ENCODE measurements around the gene TDRD6.

TDRD6 gene

GRCh38 chr6:46687619-46688097, at the start of gene TDRD6:
Gene TDRD6, plus strand, starts transcription at chr6:46687885. Its CDS starts 244 bp downstream, at chr6:46688129.
- Histone ChIP-seq H3K4me1 (no peaks in the 10 kb centered on the region), H3K4me3 (ENCODE audit: low read depth, low read length) (no peak within 1 kb of the TSS), H3K27ac (no peak within 1 kb of the TSS), H3K4me2 (ENCODE audit: low read length) (no peak within 1 kb of the TSS), H3K27me3 (ENCODE audit: control insufficient read depth, insufficient read depth, low read length) (no peaks in the 10 kb centered on the region), H2AFZ (no peak within 1 kb of the TSS), H3K9me3 (ENCODE audit: control insufficient read depth, low read length) (no peaks in the 10 kb centered on the region), H3K79me2 (no peaks in the 10 kb centered on the region), H3K9ac (no peak within 1 kb of the TSS), H3K36me3 (ENCODE audit: control insufficient read depth, insufficient read depth, low read length) (no peaks in the 10 kb centered on the region)
- TF ChIP-seq CTCF (IDR thresholded peaks at IDR 0.05), result no peak

- Histone ChIP-seq H3K9ac (no peak overlapping the region), H3K79me2 (no peaks in the 10 kb centered on the region), H2AFZ (peak overlapping the region; percentile 51), H3K4me2 (ENCODE audit: low read length) (no peak overlapping the region), H3K36me3 (ENCODE audit: control insufficient read depth, insufficient read depth, low read length) (no peaks in the 10 kb centered on the region), H3K9me3 (ENCODE audit: control insufficient read depth, low read length) (no peaks in the 10 kb centered on the region), H3K4me3 (ENCODE audit: low read depth, low read length) (no peak overlapping the region), H3K4me1 (peaks cover 14% of the 10 kb centered on the region), H3K27me3 (ENCODE audit: control insufficient read depth, insufficient read depth, low read length) (no peaks in the 10 kb centered on the region), H3K27ac (no peak overlapping the region)
- TF ChIP-seq CTCF (IDR thresholded peaks at IDR 0.05), result no peak
These were observed 49.8 kb upstream of the TDRD6 start for GRCh38 chr6:46637933-46638332.

- TF ChIP-seq CTCF (IDR thresholded peaks at IDR 0.05), result no peak
These were observed 49.0 kb upstream of the TDRD6 start for GRCh38 chr6:46638650-46639049.

GRCh38 chr6:46642928-46643751, 44.5 kb upstream of the TDRD6 start:
- TF ChIP-seq CTCF (IDR thresholded peaks at IDR 0.05), result no peak
- Histone ChIP-seq H3K27ac (no peak overlapping the region), H3K4me2 (ENCODE audit: low read length) (no peak overlapping the region), H3K4me1 (peaks cover 4% of the 10 kb centered on the region), H3K27me3 (ENCODE audit: control insufficient read depth, insufficient read depth, low read length) (no peaks in the 10 kb centered on the region), H3K36me3 (ENCODE audit: control insufficient read depth, insufficient read depth, low read length) (no peaks in the 10 kb centered on the region), H3K9me3 (ENCODE audit: control insufficient read depth, low read length) (no peaks in the 10 kb centered on the region), H3K79me2 (no peaks in the 10 kb centered on the region), H3K9ac (no peak overlapping the region), H3K4me3 (ENCODE audit: low read depth, low read length) (no peak overlapping the region), H2AFZ (no peak overlapping the region)

More at GRCh38 chr6:46638650-46639049, 49.0 kb upstream of the TDRD6 start:
- Histone ChIP-seq H3K36me3 (ENCODE audit: control insufficient read depth, insufficient read depth, low read length) (no peaks in the 10 kb centered on the region), H2AFZ (peak overlapping the region; percentile 67), H3K27me3 (ENCODE audit: control insufficient read depth, insufficient read depth, low read length) (no peaks in the 10 kb centered on the region), H3K9me3 (ENCODE audit: control insufficient read depth, low read length) (no peaks in the 10 kb centered on the region), H3K4me3 (ENCODE audit: low read depth, low read length) (no peak overlapping the region), H3K4me1 (peaks cover 14% of the 10 kb centered on the region), H3K27ac (no peak overlapping the region), H3K79me2 (no peaks in the 10 kb centered on the region), H3K4me2 (ENCODE audit: low read length) (no peak overlapping the region), H3K9ac (no peak overlapping the region)
